NCI-H1105 (cell line): Measurements from ENCODE around the gene ANGPTL8.

ENCODE experiments used
- DNase-seq: peaks from one replicate; lab custom pipeline; 2025; lab: John Stamatoyannopoulos, UW

ANGPTL8 gene

GRCh38 chr19:11239377-11240000, at the start of gene ANGPTL8:
Gene ANGPTL8, plus strand, starts transcription at chr19:11239619. Its CDS starts 19 bp downstream, at chr19:11239638.
- no peak for DNase-seq

- no peak for DNase-seq
Observed at GRCh38 chr19:11190501-11190900, 48.9 kb upstream of the ANGPTL8 start.

GRCh38 chr19:11191273-11191755, 48.1 kb upstream of the ANGPTL8 start:
- no peak for DNase-seq

GRCh38 chr19:11191934-11192333, 47.5 kb upstream of the ANGPTL8 start:
- DNase-seq: no peak

GRCh38 chr19:11192957-11193939, 46.2 kb upstream of the ANGPTL8 start:
- DNase-seq: no peak

- no peak for DNase-seq
Observed at GRCh38 chr19:11194173-11194572, 45.2 kb upstream of the ANGPTL8 start.

- no peak for DNase-seq
Observed at GRCh38 chr19:11194656-11195558, 44.5 kb upstream of the ANGPTL8 start.

GRCh38 chr19:11195681-11196080, 43.7 kb upstream of the ANGPTL8 start:
- DNase-seq: no peak

GRCh38 chr19:11196406-11197287, 42.8 kb upstream of the ANGPTL8 start:
- DNase-seq: no peak

- peak; percentile 85 for DNase-seq
Observed at GRCh38 chr19:11197291-11198174, 41.9 kb upstream of the ANGPTL8 start, which contains the start of gene KANK2. Gene KANK2, minus strand, starts transcription at chr19:11197545. Its CDS starts 3,034 bp downstream, at chr19:11194511.

- DNase-seq: no peak
Observed at GRCh38 chr19:11198175-11198534, 41.3 kb upstream of the ANGPTL8 start.

GRCh38 chr19:11198769-11199424, 40.5 kb upstream of the ANGPTL8 start:
- no peak for DNase-seq

GRCh38 chr19:11199517-11199916, 39.9 kb upstream of the ANGPTL8 start:
- DNase-seq: no peak

- DNase-seq: no peak
Observed at GRCh38 chr19:11200015-11200574, 39.3 kb upstream of the ANGPTL8 start.

- DNase-seq: no peak
Observed at GRCh38 chr19:11200931-11201330, 38.5 kb upstream of the ANGPTL8 start.

- DNase-seq: no peak
Observed at GRCh38 chr19:11201791-11202190, 37.6 kb upstream of the ANGPTL8 start.

GRCh38 chr19:11202488-11203193, 36.8 kb upstream of the ANGPTL8 start:
- no peak for DNase-seq
